Activated CD4-positive, alpha-beta T cell treated with anti-CD3 and anti-CD28 coated beads for 36 hours (primary cell): ENCODE results near the gene FUOM. TPM values are rescaled to one million over a fixed set of nuclear protein-coding genes. Genes with fewer than 3 reads are reported as not detected.

ENCODE experiments used
- ATAC-seq: fragments of 200-7000 bp; cut with Tn5 transposase; one replicate; pipeline ENCODE4 v1.10.0; 2021; ENCODE audit warnings: mild to moderate bottlenecking, moderate library complexity
- CTCF ChIA-PET: fragments of 350-600 bp; sonication (Branson Sonifier 250); formaldehyde crosslinking; loops from one replicate; lab custom pipeline; 2021; ENCODE audit warnings: antibody characterized with exemption; lab: Charles Lee
- POLR2A ChIA-PET: fragments of 350-600 bp; sonication (Branson Sonifier 250); formaldehyde crosslinking; loops from one replicate; lab custom pipeline; 2021; ENCODE audit warnings: antibody characterized with exemption, inconsistent platforms; lab: Charles Lee
- DNase-seq: peaks from one replicate; pipeline ENCODE4 v3.0.0-alpha.2; 2020
- H3K27ac Mint-ChIP-seq: one replicate; pipeline ENCODE4 v1.8.0; 2021; ENCODE audit warnings: mixed read lengths
- H3K27me3 Mint-ChIP-seq: one replicate; pipeline ENCODE4 v1.8.0; 2021; ENCODE audit warnings: mixed read lengths
- H3K36me3 Mint-ChIP-seq: one replicate; pipeline ENCODE4 v1.8.0; 2021; ENCODE audit warnings: low read depth, mixed read lengths
- H3K4me1 Mint-ChIP-seq: one replicate; pipeline ENCODE4 v1.8.0; 2021; ENCODE audit warnings: mixed read lengths
- H3K4me3 Mint-ChIP-seq: one replicate; pipeline ENCODE4 v1.8.0; 2021; ENCODE audit warnings: mild to moderate bottlenecking, moderate library complexity, mixed read lengths
- H3K9me3 Mint-ChIP-seq: one replicate; pipeline ENCODE4 v1.8.0; 2021; ENCODE audit warnings: low read depth, mixed read lengths
- intact Hi-C, 2 experiments: fragments of 100-400 bp; cut with DNase I in 1 of 2; cut with micrococcal nuclease in 1 of 2; formaldehyde crosslinking; loops; one replicate each; pipeline versions ENCODE4 v1.14.2 to v1.15.1; 2022 to 2024; cut with DNase I, micrococcal nuclease
- total RNA-seq, 2 experiments: library from RNA; stranded (reverse); gene quantifications; one replicate each; pipeline ENCODE4 v1.2.3, GENCODE V29; 2021

The FUOM gene
- total RNA-seq, 2 experiments from 2014 or later, result 28.3 to 37.0 TPM

GRCh38 chr10:133396035-133396624, 38.3 kb upstream of the FUOM start:
- Mint-ChIP-seq H3K9me3 (no peaks in the 10 kb centered on the region), H3K36me3 (peaks cover 40% of the 10 kb centered on the region), H3K4me1 (peaks cover 53% of the 10 kb centered on the region), H3K27ac (no peak overlapping the region), H3K27me3 (no peaks in the 10 kb centered on the region), H3K4me3 (peak overlapping the region; percentile 90)
- ChIA-PET CTCF (no interaction called here), POLR2A (interaction anchor here (0.6 kb wide), 1 partner anchor 273 kb away, joined by 4 read pairs; no protein-coding TSS in a partner anchor)
- intact Hi-C loops, result no loop called here
- no peak for DNase-seq
- no peak for ATAC-seq

GRCh38 chr10:133394801-133395221, 37.0 kb upstream of the FUOM start:
- no peak for ATAC-seq
- H3K4me3 Mint-ChIP-seq, result peak overlapping the region; percentile 90
- H3K9me3 Mint-ChIP-seq, result no peaks in the 10 kb centered on the region
- H3K27ac Mint-ChIP-seq, result peak overlapping the region; percentile 93
- intact Hi-C loops, result loop anchor here (1.0 to 5.0 kb wide), 10 partner anchors 16 to 1493 kb away; partner anchors contain the start of genes ECHS1 (in 2 of the 2), PAOX (in 1 of the 2), PPP2R2D (in 1 of the 2) and TUBGCP2 (in 1 of the 2)
- CTCF ChIA-PET, result no interaction called here
- POLR2A ChIA-PET, result no interaction called here
- no peaks in the 10 kb centered on the region for H3K27me3 Mint-ChIP-seq
- peaks cover 35% of the 10 kb centered on the region for H3K36me3 Mint-ChIP-seq
- peaks cover 53% of the 10 kb centered on the region for H3K4me1 Mint-ChIP-seq
- DNase-seq, result no peak

GRCh38 chr10:133394064-133394663, 36.3 kb upstream of the FUOM start, which contains the start of gene MTG1:
Gene MTG1, plus strand, starts transcription at chr10:133394157. Its CDS starts 64 bp downstream, at chr10:133394221.
- peaks cover 31% of the 10 kb centered on the region for H3K36me3 Mint-ChIP-seq
- intact Hi-C loops, result loop anchor here (1.0 to 5.0 kb wide), 10 partner anchors 15 to 1492 kb away; partner anchors contain the start of genes ECHS1 (in 2 of the 2), PAOX (in 1 of the 2), PPP2R2D (in 1 of the 2) and TUBGCP2 (in 1 of the 2)
- ChIA-PET CTCF (no interaction called here), POLR2A (no interaction called here)
- H3K4me3 Mint-ChIP-seq, result peak within 1 kb of the TSS; percentile 90
- peak; percentile 97 for DNase-seq
- no peaks in the 10 kb centered on the region for H3K9me3 Mint-ChIP-seq
- ATAC-seq, result peak; percentile 76
- H3K27ac Mint-ChIP-seq, result peak within 1 kb of the TSS; percentile 93
- H3K27me3 Mint-ChIP-seq, result no peaks in the 10 kb centered on the region
- H3K4me1 Mint-ChIP-seq, result peaks cover 51% of the 10 kb centered on the region

GRCh38 chr10:133393401-133394063, 35.7 kb upstream of the FUOM start:
- POLR2A ChIA-PET, result no interaction called here
- intact Hi-C loops, result loop anchor here (1.0 to 5.0 kb wide), 10 partner anchors 14 to 1491 kb away; partner anchors contain the start of genes ECHS1 (in 2 of the 2), PAOX (in 1 of the 2), PPP2R2D (in 1 of the 2) and TUBGCP2 (in 1 of the 2)
- Mint-ChIP-seq H3K9me3 (no peaks in the 10 kb centered on the region), H3K27ac (peak overlapping the region; percentile 67), H3K4me1 (peaks cover 58% of the 10 kb centered on the region), H3K4me3 (peak overlapping the region; percentile 90), H3K36me3 (peaks cover 26% of the 10 kb centered on the region), H3K27me3 (no peaks in the 10 kb centered on the region)
- CTCF ChIA-PET, result interaction anchor here (0.7 kb wide), 1 partner anchor 59 kb away, joined by 4 read pairs; no protein-coding TSS in a partner anchor
- DNase-seq (no peak), ATAC-seq (no peak)

GRCh38 chr10:133391761-133392518, 34.1 kb upstream of the FUOM start:
- DNase-seq (peak; percentile 75), ATAC-seq (peak; percentile 15)
- Mint-ChIP-seq H3K36me3 (peaks cover 13% of the 10 kb centered on the region), H3K27ac (peak overlapping the region; percentile 93), H3K4me1 (peaks cover 56% of the 10 kb centered on the region), H3K4me3 (peak overlapping the region; percentile 72), H3K9me3 (no peaks in the 10 kb centered on the region), H3K27me3 (no peaks in the 10 kb centered on the region)
- intact Hi-C loops, result loop anchor here (2.0 to 5.0 kb wide), 5 partner anchors 17 to 1490 kb away; partner anchors contain the start of gene PPP2R2D (in 1 of the 2)
- ChIA-PET POLR2A (no interaction called here), CTCF (interaction anchor here (1.1 to 1.2 kb wide), 2 partner anchors 10 to 78 kb away, joined by 3 to 4 read pairs; no protein-coding TSS in a partner anchor)

- ATAC-seq (no peak), DNase-seq (no peak)
- peaks cover 11% of the 10 kb centered on the region for H3K36me3 Mint-ChIP-seq
- intact Hi-C loops, result loop anchor here (2.0 to 5.0 kb wide), 5 partner anchors 16 to 1489 kb away; partner anchors contain the start of gene PPP2R2D (in 1 of the 2)
- H3K27me3 Mint-ChIP-seq, result no peaks in the 10 kb centered on the region
- peak overlapping the region; percentile 72 for H3K4me3 Mint-ChIP-seq
- H3K4me1 Mint-ChIP-seq, result peaks cover 54% of the 10 kb centered on the region
- CTCF ChIA-PET, result interaction anchor here (0.9 to 1.2 kb wide), 5 partner anchors 9 to 84 kb away, joined by 3 to 4 read pairs (median 4); no protein-coding TSS in a partner anchor
- H3K27ac Mint-ChIP-seq, result peak overlapping the region; percentile 93
- POLR2A ChIA-PET, result no interaction called here
- H3K9me3 Mint-ChIP-seq, result no peaks in the 10 kb centered on the region
These were observed 33.4 kb upstream of the FUOM start for GRCh38 chr10:133391249-133391635.

- Mint-ChIP-seq H3K27ac (peak overlapping the region; percentile 93), H3K36me3 (peaks cover 10% of the 10 kb centered on the region), H3K4me1 (peaks cover 48% of the 10 kb centered on the region), H3K27me3 (no peaks in the 10 kb centered on the region), H3K9me3 (no peaks in the 10 kb centered on the region), H3K4me3 (peak overlapping the region; percentile 72)
- ChIA-PET POLR2A (no interaction called here), CTCF (interaction anchor here (0.9 to 1.2 kb wide), 5 partner anchors 9 to 83 kb away, joined by 3 to 4 read pairs (median 4); no protein-coding TSS in a partner anchor)
- ATAC-seq, result peak; percentile 19
- peak; percentile 43 for DNase-seq
- intact Hi-C loops, result loop anchor here (1.0 to 5.0 kb wide), 7 partner anchors 11 to 1488 kb away; partner anchors contain the start of genes PAOX (in 1 of the 2) and PPP2R2D (in 1 of the 2)
These were observed 32.9 kb upstream of the FUOM start for GRCh38 chr10:133390597-133391248.

GRCh38 chr10:133388973-133389818, 31.4 kb upstream of the FUOM start:
- Mint-ChIP-seq H3K27me3 (no peaks in the 10 kb centered on the region), H3K36me3 (peaks cover 2% of the 10 kb centered on the region), H3K9me3 (no peaks in the 10 kb centered on the region), H3K4me3 (peak overlapping the region; percentile 72), H3K27ac (peak overlapping the region; percentile 91), H3K4me1 (peaks cover 39% of the 10 kb centered on the region)
- DNase-seq, result peak; percentile 74
- CTCF ChIA-PET, result interaction anchor here (0.8 to 1.0 kb wide), 2 partner anchors 62 to 941 kb away, joined by 3 read pairs; no protein-coding TSS in a partner anchor
- intact Hi-C loops, result loop anchor here in 1 of 2 experiments (1.0 kb wide), 1 partner anchor 11 kb away; no protein-coding TSS in a partner anchor
- peak; percentile 64 for ATAC-seq
- POLR2A ChIA-PET, result interaction anchor here (1.4 kb wide), 2 partner anchors 9 to 16 kb away, joined by 3 read pairs; partner anchors contain the start of gene ECHS1

- H3K4me3 Mint-ChIP-seq, result peak overlapping the region; percentile 72
- intact Hi-C loops, result no loop called here
- H3K27ac Mint-ChIP-seq, result peak overlapping the region; percentile 91
- no peak for ATAC-seq
- ChIA-PET CTCF (interaction anchor here (1.3 kb wide), 1 partner anchor 19 kb away, joined by 3 read pairs; no protein-coding TSS in a partner anchor), POLR2A (interaction anchor here (0.6 kb wide), 1 partner anchor 129 kb away, joined by 3 read pairs; no protein-coding TSS in a partner anchor)
- peaks cover 36% of the 10 kb centered on the region for H3K4me1 Mint-ChIP-seq
- H3K9me3 Mint-ChIP-seq, result no peaks in the 10 kb centered on the region
- peaks cover 2% of the 10 kb centered on the region for H3K36me3 Mint-ChIP-seq
- no peaks in the 10 kb centered on the region for H3K27me3 Mint-ChIP-seq
- DNase-seq, result peak; percentile 4
These were observed 30.6 kb upstream of the FUOM start for GRCh38 chr10:133388236-133388972.
